Measurements from ENCODE around the gene GPR84. TPM values are rescaled to one million over a fixed set of nuclear protein-coding genes. Genes with fewer than 3 reads are reported as not detected.
A peak's percentile ranks its signal among the peaks of the same experiment; 100 is the strongest.

The GPR84 gene
- total and polyA plus RNA-seq, 2 of the 13 experiments (the other 11 are each of a cell fraction or from before 2014, with no cell fraction given) = not detected

DNA sequence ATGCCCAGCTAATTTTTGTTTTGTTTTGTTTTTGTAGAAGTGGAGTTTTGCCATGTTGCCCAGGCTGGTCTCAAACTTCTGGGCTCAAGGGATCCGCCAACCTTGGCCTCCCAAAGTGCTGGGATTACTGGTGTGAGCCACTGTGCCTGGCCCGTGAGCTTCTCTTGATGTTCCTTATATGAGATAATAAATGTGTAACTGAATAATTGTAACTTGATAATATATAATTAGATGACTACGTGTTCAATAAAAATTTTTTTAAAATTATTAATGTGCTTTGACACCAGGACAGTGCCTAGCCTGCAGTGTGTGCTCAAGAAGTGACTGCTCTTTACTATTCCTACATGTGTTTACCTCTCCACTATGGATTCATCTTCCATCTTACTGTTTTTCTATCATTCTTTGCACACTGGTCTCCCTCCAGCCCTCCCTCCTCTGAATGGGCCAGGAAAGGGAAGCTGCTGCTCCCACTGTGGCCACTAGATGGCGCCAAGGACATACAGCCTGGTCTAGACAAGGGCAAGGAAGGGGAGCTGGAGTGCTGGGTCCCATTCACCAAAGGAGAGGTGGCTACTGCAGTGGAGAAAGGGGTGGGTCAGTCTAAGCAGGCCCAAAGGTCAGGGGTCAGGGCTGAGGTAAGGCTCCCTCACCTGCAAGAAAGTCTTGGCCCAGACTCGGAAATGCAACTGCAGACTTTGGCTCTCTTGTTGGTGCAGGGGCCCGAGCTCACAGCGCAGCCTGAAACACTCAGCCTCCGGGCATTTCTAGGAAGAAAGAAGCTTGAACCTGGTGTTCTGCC lies 34.9 kb upstream of the GPR84 start (continued):
- TF ChIP-seq FOXJ3 (CRISPR knock-in tag; IDR thresholded peaks at IDR 0.05; ENCODE audit: borderline replicate concordance) (no peak), ZFYVE20 (CRISPR knock-in tag; IDR thresholded peaks at IDR 0.05; ENCODE audit: borderline replicate concordance, low read depth) (no peak), ZNF207 (IDR thresholded peaks at IDR 0.05; ENCODE audit: borderline replicate concordance) (no peak), PHF8 (CRISPR knock-in tag; IDR thresholded peaks at IDR 0.05) (no peak), ZC3H13 (CRISPR knock-in tag; IDR thresholded peaks at IDR 0.05) (no peak), STAT5B (CRISPR knock-in tag; IDR thresholded peaks at IDR 0.05) (no peak), ZNF225 (CRISPR knock-in tag; IDR thresholded peaks at IDR 0.05) (no peak), MAFK (conservative IDR thresholded peaks at IDR 0.05 in 1 of 2, IDR thresholded peaks at IDR 0.05 in 1 of 2; ENCODE audit: low read length in 2 of 2) (no peak), RAD21 (CRISPR knock-in tag; IDR thresholded peaks at IDR 0.05) (peak; percentile 69), ZNF234 (CRISPR knock-in tag; conservative IDR thresholded peaks at IDR 0.05) (no peak), ZNF674 (CRISPR knock-in tag; IDR thresholded peaks at IDR 0.05; ENCODE audit: low read depth) (no peak), NONO (IDR thresholded peaks at IDR 0.05) (no peak), NONO (CRISPR knock-in tag; conservative IDR thresholded peaks at IDR 0.05) (no peak), TOE1 (CRISPR knock-in tag; IDR thresholded peaks at IDR 0.05) (no peak), ZIK1 (CRISPR knock-in tag; IDR thresholded peaks at IDR 0.05; ENCODE audit: borderline replicate concordance, low read depth) (no peak), ZEB1 (IDR thresholded peaks at IDR 0.05; ENCODE audit: insufficient replicate concordance, low read depth) (no peak), TAF15 (IDR thresholded peaks at IDR 0.05; ENCODE audit: low read depth, low read length, poor library complexity, severe bottlenecking) (no peak), KDM1A (CRISPR knock-in tag; IDR thresholded peaks at IDR 0.05) (no peak), ZSCAN22 (CRISPR knock-in tag; IDR thresholded peaks at IDR 0.05) (no peak)
- TF ChIP-seq, protein P1, sequence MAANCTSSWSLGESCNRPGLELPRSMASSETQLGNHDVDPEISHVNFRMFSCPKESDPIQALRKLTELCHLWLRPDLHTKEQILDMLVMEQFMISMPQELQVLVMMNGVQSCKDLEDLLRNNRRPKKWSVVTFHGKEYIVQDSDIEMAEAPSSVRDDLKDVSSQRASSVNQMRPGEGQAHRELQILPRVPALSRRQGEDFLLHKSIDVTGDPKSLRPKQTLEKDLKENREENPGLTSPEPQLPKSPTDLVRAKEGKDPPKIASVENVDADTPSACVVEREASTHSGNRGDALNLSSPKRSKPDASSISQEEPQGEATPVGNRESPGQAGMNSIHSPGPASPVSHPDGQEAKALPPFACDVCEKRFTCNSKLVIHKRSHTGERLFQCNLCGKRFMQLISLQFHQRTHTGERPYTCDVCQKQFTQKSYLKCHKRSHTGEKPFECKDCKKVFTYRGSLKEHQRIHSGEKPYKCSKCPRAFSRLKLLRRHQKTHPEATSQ (CRISPR knock-in tag; IDR thresholded peaks at IDR 0.05; ENCODE audit: borderline replicate concordance) = no peak
- TF ChIP-seq, protein P2, sequence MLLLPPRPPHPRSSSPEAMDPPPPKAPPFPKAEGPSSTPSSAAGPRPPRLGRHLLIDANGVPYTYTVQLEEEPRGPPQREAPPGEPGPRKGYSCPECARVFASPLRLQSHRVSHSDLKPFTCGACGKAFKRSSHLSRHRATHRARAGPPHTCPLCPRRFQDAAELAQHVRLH (CRISPR knock-in tag; IDR thresholded peaks at IDR 0.05; ENCODE audit: borderline replicate concordance, low read depth) = no peak
- TF ChIP-seq, protein P3, sequence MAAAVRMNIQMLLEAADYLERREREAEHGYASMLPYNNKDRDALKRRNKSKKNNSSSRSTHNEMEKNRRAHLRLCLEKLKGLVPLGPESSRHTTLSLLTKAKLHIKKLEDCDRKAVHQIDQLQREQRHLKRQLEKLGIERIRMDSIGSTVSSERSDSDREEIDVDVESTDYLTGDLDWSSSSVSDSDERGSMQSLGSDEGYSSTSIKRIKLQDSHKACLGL (CRISPR knock-in tag; IDR thresholded peaks at IDR 0.05) = no peak
- TF ChIP-seq, protein P4, sequence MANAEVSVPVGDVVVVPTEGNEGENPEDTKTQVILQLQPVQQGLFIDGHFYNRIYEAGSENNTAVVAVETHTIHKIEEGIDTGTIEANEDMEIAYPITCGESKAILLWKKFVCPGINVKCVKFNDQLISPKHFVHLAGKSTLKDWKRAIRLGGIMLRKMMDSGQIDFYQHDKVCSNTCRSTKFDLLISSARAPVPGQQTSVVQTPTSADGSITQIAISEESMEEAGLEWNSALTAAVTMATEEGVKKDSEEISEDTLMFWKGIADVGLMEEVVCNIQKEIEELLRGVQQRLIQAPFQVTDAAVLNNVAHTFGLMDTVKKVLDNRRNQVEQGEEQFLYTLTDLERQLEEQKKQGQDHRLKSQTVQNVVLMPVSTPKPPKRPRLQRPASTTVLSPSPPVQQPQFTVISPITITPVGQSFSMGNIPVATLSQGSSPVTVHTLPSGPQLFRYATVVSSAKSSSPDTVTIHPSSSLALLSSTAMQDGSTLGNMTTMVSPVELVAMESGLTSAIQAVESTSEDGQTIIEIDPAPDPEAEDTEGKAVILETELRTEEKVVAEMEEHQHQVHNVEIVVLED (CRISPR knock-in tag; IDR thresholded peaks at IDR 0.05; ENCODE audit: borderline replicate concordance) = 0 out of 2 replicates have a peak, but pooled peaks have one; percentile 22
- TF ChIP-seq, protein P5, sequence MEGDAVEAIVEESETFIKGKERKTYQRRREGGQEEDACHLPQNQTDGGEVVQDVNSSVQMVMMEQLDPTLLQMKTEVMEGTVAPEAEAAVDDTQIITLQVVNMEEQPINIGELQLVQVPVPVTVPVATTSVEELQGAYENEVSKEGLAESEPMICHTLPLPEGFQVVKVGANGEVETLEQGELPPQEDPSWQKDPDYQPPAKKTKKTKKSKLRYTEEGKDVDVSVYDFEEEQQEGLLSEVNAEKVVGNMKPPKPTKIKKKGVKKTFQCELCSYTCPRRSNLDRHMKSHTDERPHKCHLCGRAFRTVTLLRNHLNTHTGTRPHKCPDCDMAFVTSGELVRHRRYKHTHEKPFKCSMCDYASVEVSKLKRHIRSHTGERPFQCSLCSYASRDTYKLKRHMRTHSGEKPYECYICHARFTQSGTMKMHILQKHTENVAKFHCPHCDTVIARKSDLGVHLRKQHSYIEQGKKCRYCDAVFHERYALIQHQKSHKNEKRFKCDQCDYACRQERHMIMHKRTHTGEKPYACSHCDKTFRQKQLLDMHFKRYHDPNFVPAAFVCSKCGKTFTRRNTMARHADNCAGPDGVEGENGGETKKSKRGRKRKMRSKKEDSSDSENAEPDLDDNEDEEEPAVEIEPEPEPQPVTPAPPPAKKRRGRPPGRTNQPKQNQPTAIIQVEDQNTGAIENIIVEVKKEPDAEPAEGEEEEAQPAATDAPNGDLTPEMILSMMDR (CRISPR knock-in tag; IDR thresholded peaks at IDR 0.05) = peak; percentile 97
